ENCODE measurements around the gene VMAC.
A peak's percentile ranks its signal among the peaks of the same experiment; 100 is the strongest.
"Not testable (repeated sequence)": the region's sequence is repeated elsewhere in the genome, so short reads cannot be mapped to it uniquely, and the experiment has no call there.

VMAC gene, protein sequence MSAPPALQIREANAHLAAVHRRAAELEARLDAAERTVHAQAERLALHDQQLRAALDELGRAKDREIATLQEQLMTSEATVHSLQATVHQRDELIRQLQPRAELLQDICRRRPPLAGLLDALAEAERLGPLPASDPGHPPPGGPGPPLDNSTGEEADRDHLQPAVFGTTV

DNA sequence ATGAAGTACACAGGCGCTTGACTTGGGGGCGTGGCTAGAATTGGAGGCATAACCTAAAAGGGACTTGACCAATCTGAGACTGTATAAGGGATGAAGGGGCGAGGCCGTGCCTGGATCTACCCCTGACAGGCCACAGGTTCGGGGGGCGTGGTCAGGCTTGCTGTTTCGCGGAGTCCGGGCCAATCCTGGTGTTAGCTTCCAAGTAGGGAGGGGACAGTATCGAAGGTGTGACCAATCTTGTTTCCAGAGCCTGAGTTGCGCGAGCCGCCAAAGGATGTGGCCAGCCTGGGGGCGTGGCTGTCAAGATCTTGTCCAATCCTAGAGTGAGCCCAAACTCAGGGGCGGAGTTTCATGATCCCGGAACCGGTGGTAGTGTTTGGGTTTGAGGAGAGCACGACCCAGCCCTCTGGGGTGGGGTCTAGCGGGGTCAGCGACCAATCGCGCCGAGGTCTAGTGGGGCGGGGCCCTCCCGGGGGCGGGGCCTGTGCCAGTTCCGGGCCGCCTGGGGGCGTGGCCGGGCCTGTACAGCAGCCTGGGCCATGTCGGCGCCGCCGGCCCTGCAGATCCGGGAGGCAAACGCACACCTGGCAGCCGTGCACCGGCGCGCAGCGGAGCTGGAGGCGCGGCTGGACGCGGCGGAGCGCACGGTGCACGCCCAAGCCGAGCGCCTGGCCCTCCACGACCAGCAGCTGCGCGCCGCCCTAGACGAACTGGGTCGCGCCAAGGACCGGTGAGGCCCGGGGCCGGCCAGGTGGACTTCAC, at the start of gene VMAC:
Gene VMAC, plus strand, starts transcription at position 521 of the 762 bp plus-strand sequence. Its CDS starts 19 bp downstream, at position 540.
- DNase-seq (ENCODE audit: low read depth), result peak; percentile 100

DNA sequence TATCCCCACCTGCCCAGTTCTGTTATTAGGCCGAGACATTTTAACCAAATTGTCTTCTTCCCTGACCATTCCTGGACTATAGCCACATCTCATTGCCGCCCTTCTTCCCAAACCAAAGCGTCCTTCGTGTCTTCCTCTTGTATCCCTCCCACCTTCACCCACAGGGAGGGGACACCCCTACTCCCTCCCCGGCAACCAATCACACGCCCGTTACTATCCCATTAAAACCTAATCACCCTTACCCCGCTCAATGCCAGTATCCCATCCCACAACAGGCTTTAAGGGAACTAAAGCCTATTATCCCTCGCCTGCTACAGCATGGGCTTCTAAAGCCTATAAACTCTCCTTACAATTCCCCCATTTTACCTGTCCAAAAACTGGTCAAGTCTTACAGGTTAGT, 49.5 kb upstream of the VMAC start:
- DNase-seq (ENCODE audit: low read depth), result not testable (repeated sequence)

DNA sequence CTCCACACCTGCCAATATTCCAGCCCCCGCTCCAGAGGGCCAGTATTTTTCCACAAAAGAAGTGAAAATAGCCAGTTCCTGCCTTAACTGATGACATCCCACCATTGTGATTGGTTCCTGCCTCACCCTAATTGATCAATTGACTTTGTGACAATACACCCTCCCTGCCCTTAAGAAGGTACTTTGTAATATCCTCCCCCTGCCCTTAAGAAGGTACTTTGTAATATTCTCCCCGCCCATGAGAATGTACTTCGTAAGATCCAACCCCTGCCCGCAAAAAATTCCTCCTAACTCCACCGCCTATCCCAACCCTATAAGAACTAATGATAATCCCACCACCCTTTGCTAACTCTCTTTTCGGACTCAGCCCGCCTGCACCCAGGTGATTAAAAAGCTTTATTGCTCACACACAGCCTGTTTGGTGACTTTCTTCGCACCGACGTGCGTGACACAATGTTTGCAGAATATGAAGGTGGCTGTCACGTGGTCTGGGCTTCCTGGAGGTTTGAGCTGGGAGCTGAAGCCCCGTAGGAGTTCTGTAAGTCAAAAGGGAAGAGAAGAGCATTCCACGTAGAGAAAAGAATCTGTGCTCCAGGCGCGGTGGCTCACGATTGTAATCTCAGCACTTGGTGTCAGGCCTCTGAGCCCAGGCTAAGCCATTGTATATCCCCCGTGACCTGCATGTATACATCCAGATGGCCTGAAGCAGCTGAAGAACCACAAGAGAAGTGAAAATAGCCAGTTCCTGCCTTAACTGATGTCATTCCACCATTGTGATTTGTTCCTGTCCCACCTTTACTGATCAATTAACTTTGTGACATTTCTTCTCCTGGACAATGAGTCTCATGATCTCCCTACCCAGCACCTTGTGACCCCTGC, 47.2 kb upstream of the VMAC start:
- no peak for DNase-seq (ENCODE audit: low read depth)

DNA sequence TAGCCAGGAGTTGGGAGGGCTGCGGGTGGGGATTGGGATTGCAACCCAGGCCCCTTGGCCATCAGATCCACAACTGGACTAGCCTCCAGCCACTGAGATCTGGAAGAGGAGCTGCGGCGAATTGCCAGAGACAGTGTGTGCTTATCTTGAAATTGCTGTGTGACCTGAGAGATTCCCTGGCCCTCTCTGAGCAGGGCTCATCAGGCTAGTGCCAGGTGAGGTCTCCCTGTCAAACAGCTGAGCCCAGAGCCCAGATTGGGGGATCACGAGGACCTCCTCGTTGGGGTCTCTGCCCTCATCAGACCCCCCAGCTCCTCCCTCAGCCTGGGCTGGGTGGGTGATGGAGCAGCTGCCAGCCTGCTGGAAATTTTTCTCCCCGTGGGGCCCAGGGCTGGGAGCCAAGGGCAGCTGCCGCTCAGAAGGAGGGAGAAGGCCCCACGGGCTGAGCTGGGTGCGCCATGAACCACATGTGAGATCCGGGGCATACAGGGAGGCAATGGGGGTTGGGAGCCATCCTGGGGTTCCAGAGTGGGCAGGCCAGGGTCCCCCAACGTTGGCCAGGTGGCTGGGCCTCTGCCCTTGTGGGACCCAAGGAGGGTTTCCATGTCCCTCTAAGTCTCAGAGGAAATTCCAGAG, 41.5 kb upstream of the VMAC start:
- no peak for DNase-seq (ENCODE audit: low read depth)

DNA sequence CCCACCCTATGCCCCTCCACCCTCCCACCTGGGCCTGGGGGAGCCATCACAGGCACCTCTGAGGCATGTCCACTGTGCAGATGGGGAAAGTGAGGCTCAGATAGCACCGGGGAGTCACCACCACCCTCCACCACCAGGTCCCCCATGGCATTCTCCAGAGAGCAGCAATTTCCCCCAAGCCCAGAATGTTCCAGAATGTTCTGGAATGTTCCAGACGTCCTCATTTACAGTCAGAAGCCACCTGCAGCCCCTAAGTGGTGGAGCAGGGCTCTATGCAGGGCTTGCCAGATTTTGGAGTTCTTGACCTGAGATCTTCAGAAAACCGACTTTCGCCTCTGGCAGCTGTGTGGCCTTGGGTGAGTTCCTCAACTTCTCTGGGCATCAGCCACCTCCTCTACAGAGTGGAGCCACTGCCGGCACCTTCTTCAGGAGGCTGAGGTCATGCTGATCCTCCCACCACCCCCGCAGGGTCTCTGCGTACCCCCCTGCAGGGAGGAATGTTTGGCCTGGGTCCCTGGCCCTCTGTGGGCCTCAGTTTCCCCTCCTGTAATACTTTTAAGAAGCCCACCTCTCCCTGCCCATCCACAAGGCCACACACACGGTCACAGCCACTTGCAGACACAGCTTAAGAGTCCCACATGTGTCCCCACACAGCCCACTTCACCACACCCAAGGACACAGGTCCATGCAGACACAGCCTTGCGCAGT, 40.5 kb upstream of the VMAC start:
- no peak for DNase-seq (ENCODE audit: low read depth)

DNA sequence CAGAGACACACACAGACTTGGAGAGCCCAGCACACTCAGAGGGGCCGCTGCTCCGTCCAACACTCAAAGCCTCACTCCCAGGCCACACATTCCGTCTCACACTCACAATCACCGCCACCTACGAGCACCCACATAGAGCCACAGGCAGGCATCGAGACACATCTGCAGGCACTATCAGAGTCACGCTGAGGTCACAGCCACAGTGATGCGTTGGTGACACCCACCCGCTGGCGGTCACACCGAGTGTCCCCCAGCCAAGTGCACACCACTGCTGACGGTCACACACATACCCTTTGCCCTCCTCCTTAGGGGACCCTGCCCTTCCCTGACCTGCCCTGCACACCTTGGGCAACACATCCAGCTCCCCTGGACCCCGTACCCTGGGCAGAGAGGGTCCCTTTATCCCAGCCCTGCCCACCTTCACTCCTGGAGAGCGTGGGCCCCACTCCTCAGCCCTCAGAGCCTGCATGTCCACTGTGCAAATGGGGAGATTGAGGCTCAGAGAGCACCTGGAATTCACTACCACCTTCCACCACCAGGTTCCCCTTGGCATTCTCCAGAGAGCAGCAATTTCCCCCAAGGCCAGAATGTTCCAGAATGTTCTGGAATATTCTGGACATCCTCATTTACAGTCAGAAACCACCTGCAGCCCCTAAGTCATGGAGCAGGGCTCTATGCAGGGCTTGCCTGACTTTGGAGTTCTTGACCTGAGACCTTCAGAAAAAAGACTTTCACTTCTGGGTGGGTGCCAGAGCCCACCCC, 39.8 kb upstream of the VMAC start:
- DNase-seq (ENCODE audit: low read depth), result no peak

DNA sequence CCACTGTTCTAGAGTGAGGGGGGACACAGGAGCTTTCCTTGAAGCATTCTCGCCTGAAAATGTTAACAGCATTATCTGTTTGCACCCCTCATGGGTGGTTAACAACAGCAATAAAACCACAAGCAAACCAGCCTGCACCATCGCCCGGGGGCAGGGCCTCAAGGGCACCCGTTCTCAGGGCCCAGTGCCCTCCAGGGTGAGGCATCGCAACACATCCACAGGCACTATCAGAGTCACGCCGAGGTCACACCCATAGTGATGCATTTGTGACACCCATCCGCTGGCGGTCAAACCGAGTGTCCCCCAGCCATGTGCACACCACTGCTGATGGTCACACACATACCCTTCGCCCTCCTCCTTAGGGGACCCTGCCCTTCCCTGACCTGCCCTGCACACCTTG, 38.9 kb upstream of the VMAC start:
- no peak for DNase-seq (ENCODE audit: low read depth)

DNA sequence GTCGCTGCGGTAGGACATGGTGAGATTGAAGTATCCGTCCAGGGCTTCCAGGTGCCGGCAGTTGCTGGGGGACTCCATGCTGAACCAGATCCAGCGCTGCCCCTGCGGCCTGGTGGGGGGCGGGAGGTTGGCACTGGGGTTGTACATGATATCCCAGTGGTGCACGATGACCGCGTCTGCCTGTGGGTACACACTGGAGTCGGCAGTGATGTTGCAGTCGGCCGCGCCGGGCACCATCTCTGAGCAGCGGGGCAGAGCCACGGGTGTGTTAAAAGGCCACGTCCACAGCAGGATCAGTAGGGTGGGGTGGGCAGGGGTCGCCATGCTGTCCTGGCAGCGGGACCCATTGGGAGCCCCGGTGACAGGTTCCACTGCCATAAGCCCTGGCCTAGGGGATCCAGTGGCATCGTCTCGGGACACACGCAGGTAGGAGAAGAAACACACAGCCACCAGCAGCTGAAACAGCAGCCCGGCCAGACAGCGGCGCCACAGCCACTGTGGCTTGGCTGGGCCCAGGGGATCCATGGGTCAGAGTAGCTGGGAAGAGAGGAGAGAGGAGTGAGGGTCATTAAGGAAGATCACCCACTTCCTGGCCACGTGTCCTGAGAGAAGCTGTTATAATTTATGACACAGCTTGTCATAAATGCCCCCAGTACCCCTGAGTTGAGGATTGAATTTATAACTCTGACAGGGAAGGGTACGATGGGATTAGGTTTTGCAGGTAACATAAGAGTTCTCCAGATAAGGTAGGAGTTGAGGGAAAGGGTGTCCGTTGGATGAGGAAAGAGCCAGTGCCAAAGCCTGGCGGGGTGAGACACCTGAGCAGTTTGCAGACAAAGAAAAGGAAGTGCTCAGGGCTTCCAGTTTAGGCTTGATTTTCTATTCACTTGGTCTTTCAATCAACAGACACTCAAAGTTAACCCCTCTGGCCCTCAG, 37.2 kb upstream of the VMAC start:
- DNase-seq (ENCODE audit: low read depth), result no peak

DNA sequence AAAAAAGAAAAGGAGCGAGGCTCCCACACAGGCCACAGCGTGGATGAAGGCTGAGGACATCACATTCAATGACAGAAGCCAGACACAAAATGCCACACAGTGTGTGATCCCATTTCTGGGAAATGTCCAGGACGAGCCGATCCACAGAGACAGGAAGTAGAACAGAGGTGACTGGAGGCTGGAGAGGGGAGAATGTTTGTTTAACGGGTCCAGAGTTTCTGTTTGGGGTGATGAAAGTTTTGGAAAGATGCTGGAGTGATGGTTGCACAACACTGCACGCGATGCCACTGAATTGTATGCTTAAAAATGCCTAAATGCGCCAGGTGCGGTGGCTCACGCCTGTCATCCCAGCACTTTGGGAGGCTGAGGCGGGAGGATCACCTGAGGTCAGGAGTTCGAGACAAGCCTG, 33.7 kb upstream of the VMAC start:
- no peak for DNase-seq (ENCODE audit: low read depth)

DNA sequence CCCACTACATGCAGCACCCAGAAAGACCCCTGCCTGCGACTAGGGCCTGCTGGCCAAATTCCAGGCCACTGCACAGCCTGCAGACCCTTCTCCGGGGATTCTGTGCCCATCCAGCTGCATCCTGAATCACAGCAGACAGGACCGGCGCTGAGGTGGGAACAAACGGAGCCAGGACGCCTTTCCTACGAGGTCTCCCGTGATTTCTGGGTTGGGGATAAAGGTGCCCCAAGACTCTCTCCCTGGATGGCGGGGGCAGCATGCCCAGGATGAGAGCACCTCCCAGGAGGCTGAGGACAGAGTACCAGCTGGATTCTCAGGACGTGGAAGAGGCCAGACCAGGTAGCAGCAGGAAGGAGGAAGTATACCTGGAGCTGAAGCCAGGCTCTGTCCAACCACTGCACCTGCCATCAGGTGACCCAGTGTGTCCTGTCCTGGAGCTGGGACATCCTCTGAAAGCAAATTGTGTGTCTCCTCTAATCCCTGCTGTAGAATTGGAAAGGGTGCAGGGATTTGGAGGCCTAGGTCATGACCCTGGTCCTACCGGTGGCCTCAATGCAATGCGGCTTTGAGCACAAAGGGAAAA, 31.0 kb upstream of the VMAC start:
- no peak for DNase-seq (ENCODE audit: low read depth)

DNA sequence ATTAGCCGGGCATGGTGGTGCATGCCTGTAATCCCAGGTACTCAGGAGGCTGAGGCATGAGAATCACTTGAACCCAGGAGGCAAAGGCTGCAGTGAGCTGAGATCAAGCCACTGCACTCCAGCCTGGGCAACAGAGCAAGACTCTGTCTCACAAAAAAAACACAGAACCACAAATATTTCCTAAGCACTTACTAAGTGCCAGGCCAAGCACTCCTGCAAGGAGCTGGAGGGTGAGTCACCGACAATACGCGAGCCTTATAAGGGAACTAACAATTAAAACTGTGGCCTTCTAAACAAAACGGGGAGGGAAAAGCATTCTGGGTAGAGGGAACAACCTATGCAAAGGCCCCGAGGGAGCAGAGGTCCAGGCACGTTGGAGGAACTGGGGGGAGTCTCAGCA, 30.2 kb upstream of the VMAC start:
- not testable (repeated sequence) for DNase-seq (ENCODE audit: low read depth)

DNA sequence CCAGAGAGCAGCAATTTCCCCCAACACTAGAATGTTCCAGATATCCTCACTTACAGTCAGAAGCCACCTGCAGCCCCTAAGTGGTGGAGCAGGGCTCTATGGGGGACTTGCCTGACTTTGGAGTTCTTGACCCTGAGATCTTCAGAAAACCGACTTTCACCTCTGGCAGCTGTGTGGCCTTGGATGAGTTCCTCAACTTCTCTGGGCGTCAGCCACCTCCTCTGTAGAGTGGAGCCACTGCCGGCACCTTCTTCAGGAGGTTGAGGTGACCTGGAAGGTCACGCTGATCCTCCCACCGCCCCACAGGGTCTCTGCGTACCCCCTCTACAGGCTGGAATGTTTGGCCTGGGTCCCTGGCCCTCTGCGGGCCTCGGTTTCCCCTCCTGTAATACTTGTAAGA, 27.2 kb upstream of the VMAC start:
- no peak for DNase-seq (ENCODE audit: low read depth)

DNA sequence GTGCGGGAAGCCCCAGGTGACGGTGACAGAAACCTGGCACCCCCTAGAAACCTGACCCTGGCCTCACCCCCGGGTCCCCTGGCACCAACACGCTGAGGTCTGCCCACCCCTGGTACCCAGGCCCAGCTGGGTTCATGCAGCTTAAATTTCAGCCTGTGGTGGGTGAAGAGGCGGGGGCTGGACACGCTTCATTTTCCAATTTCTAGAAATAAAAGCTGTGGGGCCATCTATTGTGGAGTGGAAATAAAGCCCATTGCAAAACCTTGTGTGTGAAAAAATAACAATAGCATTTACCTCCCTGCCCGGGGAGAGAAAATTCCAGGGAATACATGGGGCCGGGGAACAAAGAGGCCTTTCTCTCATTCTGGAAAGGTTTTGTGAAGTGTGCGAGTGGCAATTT, 26.8 kb upstream of the VMAC start:
- DNase-seq (ENCODE audit: low read depth), result no peak

DNA sequence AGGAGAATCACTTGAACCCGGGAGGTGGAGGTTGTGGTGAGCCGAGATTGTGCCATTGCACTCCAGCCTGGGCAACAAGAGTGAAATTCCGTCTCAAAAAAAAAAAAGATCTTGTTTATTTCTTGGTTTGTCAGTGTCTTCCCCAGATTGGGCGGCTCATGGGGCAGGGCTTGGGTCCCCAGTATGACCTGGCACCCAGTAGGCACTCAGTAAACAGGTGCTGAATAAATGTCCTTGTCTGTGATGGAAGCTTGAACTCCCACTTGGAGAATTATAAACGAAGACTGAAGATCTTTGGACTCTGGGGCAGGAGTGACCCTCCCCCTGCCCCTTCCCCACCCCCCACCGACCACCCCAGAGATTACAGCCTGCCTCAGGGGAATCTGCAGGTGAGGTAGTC, 24.5 kb upstream of the VMAC start:
- no peak for DNase-seq (ENCODE audit: low read depth)

DNA sequence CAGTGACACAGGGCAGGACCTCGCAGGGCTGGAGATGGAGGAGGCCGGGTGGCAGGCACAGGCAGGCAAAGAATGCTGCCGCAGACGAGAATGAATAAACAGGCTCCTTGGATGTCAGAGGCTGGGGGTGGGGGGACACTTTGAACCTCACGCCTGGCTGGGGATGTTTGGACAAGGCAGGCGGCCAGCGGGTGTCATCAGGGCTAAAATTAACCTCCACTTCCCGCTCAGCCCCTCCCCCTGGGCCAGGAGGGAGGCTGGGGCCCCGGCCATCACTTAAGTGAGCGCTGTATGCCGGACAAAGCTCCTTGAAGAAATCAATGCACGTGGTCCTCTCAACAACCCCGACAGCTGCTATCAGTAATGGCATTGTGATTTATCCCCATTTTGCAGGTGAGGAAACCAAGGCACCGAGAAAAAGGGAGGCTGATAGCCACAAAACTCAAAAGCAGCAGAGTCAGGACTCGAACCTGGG, 24.0 kb upstream of the VMAC start:
- DNase-seq (ENCODE audit: low read depth), result no peak

DNA sequence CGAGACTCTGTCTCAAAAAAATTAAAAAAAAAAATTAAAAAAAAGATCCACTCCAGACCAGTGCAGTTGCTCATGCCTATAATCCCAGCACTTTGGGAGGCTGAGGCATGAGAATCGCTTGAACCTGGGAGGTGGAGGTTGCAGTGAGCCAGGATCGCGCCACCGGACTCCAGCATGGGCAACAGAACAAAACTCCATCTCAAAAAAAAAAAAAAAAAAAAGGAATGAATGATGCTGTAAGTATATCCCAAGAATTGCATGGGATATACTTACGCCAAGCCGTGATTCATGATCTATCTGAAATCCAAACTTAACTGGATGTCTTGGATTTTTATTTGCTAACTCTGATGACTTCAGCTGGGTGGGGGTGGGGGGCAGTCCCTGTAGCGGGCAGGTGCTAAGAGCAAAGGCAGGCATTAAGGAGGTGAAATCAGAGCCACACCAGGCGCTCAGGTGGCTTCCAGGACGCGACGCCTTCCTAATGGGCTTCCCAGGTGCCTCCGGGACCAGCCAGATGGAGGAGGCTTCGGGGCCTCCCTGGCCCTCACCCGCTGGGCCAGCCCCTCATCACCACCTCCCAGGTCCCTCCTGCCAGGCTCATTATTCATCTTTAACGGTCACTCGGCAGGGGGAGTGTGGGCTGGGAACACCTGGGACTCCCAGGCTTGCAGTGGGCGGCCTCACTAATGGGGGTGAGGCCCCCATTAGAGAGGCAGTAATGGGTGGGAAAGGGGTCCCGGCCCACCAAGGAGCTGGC, 23.0 kb upstream of the VMAC start:
- no peak for DNase-seq (ENCODE audit: low read depth)

DNA sequence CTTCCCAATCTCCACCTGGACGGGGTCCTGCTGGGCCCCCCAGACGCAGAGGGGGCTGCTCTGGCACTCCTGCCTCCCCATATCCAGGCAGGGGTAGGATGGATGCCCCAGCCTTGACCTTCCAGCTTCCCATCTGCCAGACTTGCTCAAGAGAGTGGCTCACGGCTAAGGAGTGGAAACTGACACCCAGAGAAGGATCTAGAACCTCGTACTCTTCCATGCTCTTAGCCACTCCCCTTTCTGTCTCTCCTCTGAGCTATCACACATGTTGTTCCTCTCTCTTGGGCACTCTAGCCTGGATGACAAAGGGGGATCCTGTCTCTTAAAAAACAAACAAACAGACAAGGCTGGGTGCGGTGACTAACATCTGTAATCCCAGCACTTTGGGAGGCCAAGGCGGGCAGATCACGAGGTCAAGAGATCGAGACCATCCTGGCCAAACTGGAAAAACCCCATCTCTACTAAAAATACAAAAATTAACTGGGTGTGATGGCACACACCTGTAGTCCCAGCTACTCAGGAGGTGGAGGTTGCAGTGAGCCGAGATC, 22.2 kb upstream of the VMAC start:
- DNase-seq (ENCODE audit: low read depth), result no peak

DNA sequence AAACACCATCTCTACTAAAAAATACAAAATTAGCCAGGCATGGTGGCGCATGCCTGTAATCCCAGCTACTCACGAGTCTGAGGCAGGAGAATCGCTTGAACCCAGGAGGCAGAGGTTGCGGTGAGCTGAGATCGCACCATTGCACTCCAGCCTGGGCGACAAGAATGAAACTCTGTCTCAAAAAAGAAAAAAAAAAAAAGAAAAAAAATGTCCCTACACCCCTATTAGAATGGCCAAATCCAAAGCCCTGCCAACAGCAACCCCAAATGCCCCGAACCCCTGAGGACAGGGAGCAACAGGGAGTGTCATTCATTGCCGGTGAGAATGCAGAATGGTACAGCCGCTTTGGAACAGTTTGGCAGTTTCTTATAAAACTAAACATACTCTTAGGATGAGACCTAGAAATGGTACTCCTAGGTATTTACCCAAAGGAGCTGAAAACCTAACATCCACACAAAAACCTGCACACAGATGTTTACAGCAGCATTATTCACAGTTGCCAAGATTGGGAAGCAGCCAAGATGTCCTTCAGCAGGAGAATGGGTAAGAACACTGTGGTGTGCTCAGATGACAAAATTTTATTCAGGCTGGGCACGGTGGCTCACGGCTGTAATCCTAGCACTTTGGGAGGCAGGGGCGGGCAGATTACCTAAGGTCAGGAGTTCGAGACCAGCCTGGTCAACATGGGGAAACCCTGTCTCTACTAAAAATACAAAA, 21.4 kb upstream of the VMAC start:
- DNase-seq (ENCODE audit: low read depth), result not testable (repeated sequence)
